LHCN-M2 (cell line): ENCODE results near the gene TCP10L. TPM values are rescaled to one million over a fixed set of nuclear protein-coding genes. Genes with fewer than 3 reads are reported as not detected.

Source experiments
- total RNA-seq: library from RNA; depleted of rRNA; stranded (reverse); fragments of >200 nt; gene quantifications from 2 replicates; pipeline ENCODE4 v1.2.3, GENCODE V29; 2014; rRNA removed

The TCP10L gene
- total RNA-seq, 1 experiment from 2014 or later = not detected

Other genes starting within 250 kb of the TCP10L start
- gene URB1, start 192.5 kb downstream of the TCP10L start, total RNA-seq = 19.9 and 22.6 TPM in 2 replicates
- gene EVA1C, start 172.8 kb downstream of the TCP10L start, total RNA-seq = 2.2 and 3.2 TPM in 2 replicates
- 32.5 and 46.8 TPM in 2 replicates for gene CFAP298, start 26.9 kb upstream of the TCP10L start, total RNA-seq
- 7.9 and 8.3 TPM in 2 replicates for gene SYNJ1, start 142.5 kb upstream of the TCP10L start, total RNA-seq
- 27.8 and 30.3 TPM in 2 replicates for gene PAXBP1, start 186.2 kb upstream of the TCP10L start, total RNA-seq